HG02943 (cell line): ENCODE measurements around the gene PRPF8.

ENCODE experiments used
- ATAC-seq: cut with Tn5 transposase; IDR thresholded peaks from one replicate; pipeline ENCODE4 v1.9.1; 2021; ENCODE audit warnings: mild to moderate bottlenecking, low read depth, moderate library complexity; ENCODE audit not compliant: unreplicated experiment

PRPF8 gene

GRCh38 chr17:1646199-1646875 lies 38.3 kb downstream of the PRPF8 start:
- no peak for ATAC-seq

- ATAC-seq = no peak
Observed at GRCh38 chr17:1645207-1646171, 39.2 kb downstream of the PRPF8 start, which contains the start of gene SCARF1. SCARF1 (minus strand) TSS chr17:1645732; CDS start chr17:1645697, 35 bp downstream.

GRCh38 chr17:1644493-1645206 lies 40.0 kb downstream of the PRPF8 start:
- ATAC-seq = no peak

GRCh38 chr17:1643999-1644492 lies 40.6 kb downstream of the PRPF8 start:
- no peak for ATAC-seq

GRCh38 chr17:1643293-1643998 lies 41.2 kb downstream of the PRPF8 start:
- no peak for ATAC-seq

- ATAC-seq = no peak
Observed at GRCh38 chr17:1641065-1641403, 43.6 kb downstream of the PRPF8 start.

GRCh38 chr17:1640329-1641064 lies 44.2 kb downstream of the PRPF8 start:
- ATAC-seq = no peak

- no peak for ATAC-seq
Observed at GRCh38 chr17:1639549-1640180, 45.0 kb downstream of the PRPF8 start.

GRCh38 chr17:1638624-1639300 lies 45.9 kb downstream of the PRPF8 start:
- ATAC-seq = no peak

- ATAC-seq = no peak
Observed at GRCh38 chr17:1638171-1638590, 46.5 kb downstream of the PRPF8 start.

- no peak for ATAC-seq
Observed at GRCh38 chr17:1636732-1637285, 47.9 kb downstream of the PRPF8 start.

- no peak for ATAC-seq
Observed at GRCh38 chr17:1635675-1636465, 48.8 kb downstream of the PRPF8 start.

- no peak for ATAC-seq
Observed at GRCh38 chr17:1634841-1635650, 49.6 kb downstream of the PRPF8 start.

- ATAC-seq = no peak
Observed at GRCh38 chr17:1630662-1631061, 54.0 kb downstream of the PRPF8 start.

GRCh38 chr17:1629504-1630310 lies 55.0 kb downstream of the PRPF8 start:
- ATAC-seq = no peak
